Neural cell (in vitro differentiated cells): ENCODE data around the gene TSEN34.

ENCODE experiments used
- CTCF ChIP-seq: fragments of 450-650 bp; IDR thresholded peaks from 2 replicates; pipeline ENCODE4 v1.5.1; 2014; ENCODE audit warnings: antibody characterized with exemption, mild to moderate bottlenecking, moderate library complexity; ENCODE audit not compliant: poor library complexity, severe bottlenecking
- EP300 ChIP-seq: fragments of 450-650 bp; conservative IDR thresholded peaks from 2 replicates; pipeline ENCODE4 v1.6.1; 2014; ENCODE audit warnings: antibody characterized with exemption, mild to moderate bottlenecking, moderate library complexity; ENCODE audit not compliant: poor library complexity, severe bottlenecking
- EZH2 ChIP-seq: fragments of 200-600, 300-800 bp; shearing (Covaris generic), sonication (generic); IDR thresholded peaks from 2 replicates; pipeline ENCODE4 v1.6.1; 2014; ENCODE audit warnings: antibody characterized with exemption, low read length, borderline replicate concordance, mild to moderate bottlenecking; ENCODE audit not compliant: insufficient read depth, poor library complexity, severe bottlenecking
- RAD21 ChIP-seq: fragments of 450-650 bp; conservative IDR thresholded peaks from 2 replicates; pipeline ENCODE4 v1.6.1; 2014; ENCODE audit warnings: antibody characterized with exemption, mild to moderate bottlenecking, moderate library complexity

- TF ChIP-seq CTCF (no peak), EZH2 (no peak), RAD21 (no peak), EP300 (no peak)
These were observed 27.2 kb downstream of the TSEN34 start for GRCh38 chr19:54218259-54218658.
